Left lung (tissue), 10 donors: ENCODE data around the gene SNRPA1. TPM values are rescaled to one million over a fixed set of nuclear protein-coding genes. Genes with fewer than 3 reads are reported as not detected.

Experiments
- ATAC-seq: fragments of 200-7000 bp; cut with Tn5 transposase; one replicate; pipeline ENCODE4 v1.9.1; 2020; ENCODE audit warnings: moderate library complexity
- DNase-seq, 4 donors: peaks; one replicate each; pipeline ENCODE4 v3.0.0-alpha.2; 2013 to 2020
- H3K27ac ChIP-seq, 2 donors: fragments of 200-600 bp; sonication (generic) in 1 of 2; one replicate each; pipeline versions ENCODE4 v1.5.0 to v1.8.0; 2020 to 2021
- H3K27me3 ChIP-seq, 2 donors: fragments of 200-600 bp; sonication (generic) in 1 of 2; one replicate each; pipeline versions ENCODE4 v1.5.0 to v1.8.0; 2020 to 2021
- H3K36me3 ChIP-seq, 2 donors: fragments of 200-600 bp; sonication (generic) in 1 of 2; one replicate each; pipeline versions ENCODE4 v1.5.0 to v1.8.0; 2020 to 2021
- H3K4me1 ChIP-seq, 2 donors: fragments of 200-600 bp; one replicate each; pipeline ENCODE4 v1.8.0; 2021
- H3K4me3 ChIP-seq, 2 donors: fragments of 200-600 bp; sonication (generic) in 1 of 2; one replicate each; pipeline versions ENCODE4 v1.5.0 to v1.8.0; 2020 to 2021; ENCODE audit warnings: mild to moderate bottlenecking in 1 of 2
- H3K9me3 ChIP-seq, 2 donors: fragments of 200-600 bp; sonication (generic) in 1 of 2; one replicate each; pipeline versions ENCODE4 v1.5.0 to v1.8.0; 2020 to 2021
- intact Hi-C, 2 donors: fragments of 100-400 bp; cut with DNase I; formaldehyde crosslinking; loops; one replicate each; pipeline versions ENCODE4 v1.11.2 to v1.14.2; 2022
- polyA plus RNA-seq, 6 donors: library from polyadenylated mRNA; unstranded; fragments of 120-200 nt; gene quantifications; one replicate each; pipeline ENCODE4 v1.2.1, GENCODE V29; 2013; ENCODE audit not compliant: insufficient read length in 6 of 6
- total RNA-seq, 2 donors: library from RNA; stranded (reverse); fragmentation: NEBNext Ultra II Directional; extraction: Animal tissue kit (Norgen Biotek cat#: 25700); gene quantifications; one replicate each; pipeline ENCODE4 v1.2.1, GENCODE V29; 2021
- TF ChIP-seq, protein P1 (sequence below), 2 donors: fragments of 200-600 bp; sonication (generic) in 1 of 2; IDR thresholded peaks; one replicate each; pipeline versions ENCODE4 v1.5.0 to v1.8.0; 2021; ENCODE audit warnings: antibody characterized with exemption in 2 of 2
- donor health status: DM: no; HTN: yes; CAD: no.
- donor health status: DM: no; HTN: no; CAD: no.

SNRPA1 gene
- total and polyA plus RNA-seq, 8 donors, result 34.4 to 74.2 (median 61.8) TPM

DNA sequence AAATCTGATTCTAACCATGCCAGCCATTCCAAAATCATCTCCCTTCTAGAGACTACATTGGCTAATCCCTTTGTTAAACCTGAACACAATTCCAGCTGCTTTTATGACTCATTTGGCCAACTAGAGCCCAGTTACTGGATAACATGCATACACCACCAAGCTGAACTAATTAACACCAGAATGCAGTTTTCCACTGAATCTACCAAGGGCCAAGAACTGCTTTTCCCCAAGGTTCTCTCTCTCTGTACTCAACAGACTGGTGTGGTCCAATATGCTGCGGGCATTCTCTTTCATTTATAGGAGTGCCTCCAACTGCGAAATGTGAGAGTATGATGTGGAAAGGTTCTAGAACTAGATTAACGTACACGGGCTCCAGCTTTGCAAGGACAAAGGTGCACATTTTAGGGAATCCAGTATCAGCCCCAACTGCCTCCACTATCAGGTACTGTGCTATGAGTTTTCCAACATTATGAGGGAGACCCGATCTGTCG is 44.7 kb downstream of the SNRPA1 start:
- no peaks in the 10 kb centered on the region for H3K36me3 ChIP-seq
- H3K9me3 ChIP-seq, result no peaks in the 10 kb centered on the region
- peaks cover 26 to 71% of the 10 kb centered on the region in 2 donors for H3K4me1 ChIP-seq
- no peak for DNase-seq
- intact Hi-C loops, result loop anchor here in 1 of 2 donors (10.0 kb wide), 2 partner anchors 166 to 236 kb away; no protein-coding TSS in a partner anchor
- H3K4me3 ChIP-seq, result peak overlapping the region; percentile 61 to 89
- ATAC-seq, result no peak
- no peaks in the 10 kb centered on the region for H3K27me3 ChIP-seq
- peak overlapping the region; percentile 75 to 84 for H3K27ac ChIP-seq
- TF ChIP-seq, protein P1, sequence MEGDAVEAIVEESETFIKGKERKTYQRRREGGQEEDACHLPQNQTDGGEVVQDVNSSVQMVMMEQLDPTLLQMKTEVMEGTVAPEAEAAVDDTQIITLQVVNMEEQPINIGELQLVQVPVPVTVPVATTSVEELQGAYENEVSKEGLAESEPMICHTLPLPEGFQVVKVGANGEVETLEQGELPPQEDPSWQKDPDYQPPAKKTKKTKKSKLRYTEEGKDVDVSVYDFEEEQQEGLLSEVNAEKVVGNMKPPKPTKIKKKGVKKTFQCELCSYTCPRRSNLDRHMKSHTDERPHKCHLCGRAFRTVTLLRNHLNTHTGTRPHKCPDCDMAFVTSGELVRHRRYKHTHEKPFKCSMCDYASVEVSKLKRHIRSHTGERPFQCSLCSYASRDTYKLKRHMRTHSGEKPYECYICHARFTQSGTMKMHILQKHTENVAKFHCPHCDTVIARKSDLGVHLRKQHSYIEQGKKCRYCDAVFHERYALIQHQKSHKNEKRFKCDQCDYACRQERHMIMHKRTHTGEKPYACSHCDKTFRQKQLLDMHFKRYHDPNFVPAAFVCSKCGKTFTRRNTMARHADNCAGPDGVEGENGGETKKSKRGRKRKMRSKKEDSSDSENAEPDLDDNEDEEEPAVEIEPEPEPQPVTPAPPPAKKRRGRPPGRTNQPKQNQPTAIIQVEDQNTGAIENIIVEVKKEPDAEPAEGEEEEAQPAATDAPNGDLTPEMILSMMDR (IDR thresholded peaks at IDR 0.05), result no peak

DNA sequence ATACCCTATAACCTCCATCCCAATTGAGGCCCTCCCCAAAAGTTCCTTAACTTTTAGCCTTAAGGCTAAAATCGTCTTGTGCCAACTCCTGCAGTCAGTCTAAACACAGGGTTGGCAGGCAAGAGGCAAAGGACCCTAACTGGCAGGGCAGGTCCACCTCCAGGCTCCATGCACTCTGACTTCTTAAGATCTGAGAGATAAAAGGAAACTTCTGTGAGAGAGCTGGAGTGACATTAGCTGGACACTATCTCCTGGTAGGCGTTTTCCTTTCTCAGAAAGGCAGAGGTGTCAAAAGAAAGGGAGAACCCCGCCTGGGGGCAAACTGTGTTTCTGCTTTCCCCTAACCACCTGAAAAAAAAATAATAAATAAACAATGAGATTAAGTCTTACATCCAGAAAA is 46.8 kb downstream of the SNRPA1 start:
- ATAC-seq (no peak), DNase-seq (no peak)
- TF ChIP-seq, protein P1 (IDR thresholded peaks at IDR 0.05), result no peak
- H3K4me1 ChIP-seq, result peaks cover 46 to 85% of the 10 kb centered on the region in 2 donors
- H3K27ac ChIP-seq, result peak overlapping the region in 1 of 2 donors; percentile 20
- intact Hi-C loops, result loop anchor here in 1 of 2 donors (10.0 kb wide), 1 partner anchor 53 kb away; no protein-coding TSS in a partner anchor
- H3K27me3 ChIP-seq, result no peaks in the 10 kb centered on the region
- H3K9me3 ChIP-seq, result no peaks in the 10 kb centered on the region
- H3K4me3 ChIP-seq, result no peak overlapping the region
- H3K36me3 ChIP-seq, result no peaks in the 10 kb centered on the region

DNA sequence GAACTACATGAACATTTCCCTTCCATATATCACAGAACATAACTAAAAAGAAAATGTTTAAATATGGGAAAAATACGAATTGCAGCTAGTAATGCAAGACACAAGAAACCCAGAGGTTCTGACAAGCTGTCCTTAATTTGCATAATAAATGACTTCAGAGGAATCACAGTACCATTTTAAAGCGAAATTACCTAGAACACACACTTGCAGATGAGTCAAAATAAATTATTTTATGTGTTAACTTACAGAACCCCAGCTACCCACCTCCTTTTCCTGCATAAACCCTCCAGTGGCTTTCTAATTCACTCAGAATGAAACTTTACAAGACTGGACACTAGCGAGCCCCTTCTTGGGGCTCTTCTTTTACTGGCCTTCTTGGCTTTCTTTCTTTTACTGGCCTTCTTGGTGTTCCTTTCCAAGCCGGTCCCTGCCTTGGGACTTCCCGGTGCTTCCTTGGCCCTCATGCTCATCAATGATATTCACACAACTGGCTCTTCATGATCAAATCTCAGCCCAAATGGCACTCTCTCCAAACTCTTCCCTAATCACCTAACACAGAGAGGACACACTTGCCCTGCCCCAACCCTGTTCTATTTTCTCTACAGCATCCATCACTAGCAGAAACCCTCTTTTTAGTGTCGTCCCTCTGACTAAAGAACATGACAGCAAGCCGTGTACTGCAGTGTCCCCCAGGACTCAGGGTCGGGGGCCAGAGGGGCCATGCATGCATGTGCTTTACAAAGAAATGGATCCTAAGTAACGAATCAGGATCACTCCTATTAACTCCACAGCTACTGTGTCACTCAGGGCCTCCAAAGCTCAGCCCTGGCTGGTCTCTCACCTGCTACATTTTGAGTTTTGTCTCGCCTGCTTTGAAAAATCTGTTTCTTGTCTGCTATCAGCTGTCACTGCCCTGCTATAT is 48.0 kb downstream of the SNRPA1 start:
- H3K27me3 ChIP-seq, result no peaks in the 10 kb centered on the region
- TF ChIP-seq, protein P1 (IDR thresholded peaks at IDR 0.05), result no peak
- no peaks in the 10 kb centered on the region for H3K9me3 ChIP-seq
- intact Hi-C loops, result loop anchor here in 1 of 2 donors (10.0 kb wide), 1 partner anchor 52 kb away; no protein-coding TSS in a partner anchor
- H3K4me1 ChIP-seq, result peaks cover 53 to 87% of the 10 kb centered on the region in 2 donors
- no peak overlapping the region for H3K4me3 ChIP-seq
- H3K36me3 ChIP-seq, result no peaks in the 10 kb centered on the region
- H3K27ac ChIP-seq, result peak overlapping the region in 1 of 2 donors; percentile 60
- ATAC-seq, result no peak
- no peak for DNase-seq

DNA sequence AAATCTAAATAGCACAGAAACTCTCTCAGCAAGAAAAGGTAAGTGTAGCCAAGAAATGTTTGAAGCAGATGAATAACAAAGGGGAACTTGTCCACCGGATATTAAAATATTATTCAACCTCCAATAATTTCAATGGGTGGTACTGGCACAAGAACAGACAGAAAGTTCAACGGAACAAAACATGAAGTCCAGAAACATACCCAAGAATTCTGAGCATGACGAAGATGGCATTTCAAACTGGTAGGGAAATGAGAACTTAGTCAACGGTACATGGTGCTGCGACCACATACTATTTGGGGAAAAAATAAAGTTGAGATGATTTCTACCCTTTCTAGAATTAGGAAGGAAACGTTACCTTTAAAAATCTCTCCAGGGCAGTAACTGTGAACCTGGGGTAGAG is 48.7 kb downstream of the SNRPA1 start:
- no peak overlapping the region for H3K4me3 ChIP-seq
- intact Hi-C loops, result loop anchor here in 1 of 2 donors (10.0 kb wide), 1 partner anchor 52 kb away; no protein-coding TSS in a partner anchor
- no peaks in the 10 kb centered on the region for H3K27me3 ChIP-seq
- H3K4me1 ChIP-seq, result peaks cover 58 to 94% of the 10 kb centered on the region in 2 donors
- H3K27ac ChIP-seq, result peak overlapping the region in 1 of 2 donors; percentile 60
- no peak for DNase-seq
- no peaks in the 10 kb centered on the region for H3K9me3 ChIP-seq
- H3K36me3 ChIP-seq, result no peaks in the 10 kb centered on the region
- ATAC-seq, result no peak
- TF ChIP-seq, protein P1 (IDR thresholded peaks at IDR 0.05), result no peak
